Uterus (tissue), 4 donors: ENCODE results near the gene STK25. TPM values are rescaled to one million over a fixed set of nuclear protein-coding genes. Genes with fewer than 3 reads are reported as not detected.

Experiments used
- DNase-seq, 2 donors: peaks; one replicate each; pipeline ENCODE4 v3.0.0-alpha.2; 2019 to 2020
- H3K27ac ChIP-seq, 2 donors: fragments of 200-600 bp; sonication (generic); 1 replicate in 1 of 2; 2 replicates in 1 of 2; pipeline ENCODE4 v1.5.1; 2016 to 2018
- H3K27me3 ChIP-seq, 2 donors: fragments of 200-600 bp; sonication (generic); one replicate each; pipeline ENCODE4 v1.5.1; 2018 to 2019; ENCODE audit warnings: control low read depth in 1 of 2
- H3K36me3 ChIP-seq, 2 donors: fragments of 200-600 bp; sonication (generic); one replicate each; pipeline ENCODE4 v1.5.1; 2019; ENCODE audit warnings: control low read depth in 1 of 2
- H3K4me1 ChIP-seq, 2 donors: fragments of 200-600 bp; sonication (generic); one replicate each; pipeline ENCODE4 v1.5.1; 2018 to 2019; ENCODE audit warnings: control low read depth in 1 of 2
- H3K4me3 ChIP-seq, 2 donors: fragments of 200-600 bp; sonication (generic); 1 replicate in 1 of 2; 2 replicates in 1 of 2; pipeline ENCODE4 v1.5.1; 2018 to 2019; ENCODE audit warnings: mild to moderate bottlenecking in 1 of 2
- H3K9me3 ChIP-seq, 2 donors: fragments of 200-600 bp; sonication (generic); one replicate each; pipeline ENCODE4 v1.5.1; 2019; ENCODE audit warnings: control low read depth in 1 of 2
- POLR2A ChIP-seq, 2 donors: fragments of 450-650 bp; IDR thresholded peaks; one replicate each; pipeline ENCODE4 v1.6.1; 2016; ENCODE audit warnings: antibody characterized with exemption in 2 of 2, mild to moderate bottlenecking in 1 of 2, moderate library complexity in 1 of 2
- intact Hi-C: fragments of 100-400 bp; cut with DNase I; formaldehyde crosslinking; loops from one replicate; pipeline ENCODE4 v1.15.1; 2023; ENCODE audit warnings: low total_unique reads
- total RNA-seq, 4 donors: library from RNA; depleted of rRNA in 3 of 4; stranded (reverse); fragments of >200 nt in 3 of 4; gene quantifications; one replicate each; pipeline versions ENCODE4 v1.1.0 to v1.2.4, GENCODE V29; 2014 to 2023
- TF ChIP-seq, protein P1 (sequence below), 4 experiments: fragments of 200-600 bp in 2 of 4; fragments of 450-650 bp in 2 of 4; sonication (generic) in 2 of 4; IDR thresholded peaks; one replicate each; pipeline ENCODE4 v1.5.1; 2016 to 2019; ENCODE audit warnings: antibody characterized with exemption in 4 of 4, mild to moderate bottlenecking in 2 of 4, moderate library complexity in 1 of 4
- donor health status: DM: yes; HTN: yes; CAD: no.

STK25 gene
- total RNA-seq, 4 donors from 2014 or later: 77.6 to 191 (median 165) TPM

DNA sequence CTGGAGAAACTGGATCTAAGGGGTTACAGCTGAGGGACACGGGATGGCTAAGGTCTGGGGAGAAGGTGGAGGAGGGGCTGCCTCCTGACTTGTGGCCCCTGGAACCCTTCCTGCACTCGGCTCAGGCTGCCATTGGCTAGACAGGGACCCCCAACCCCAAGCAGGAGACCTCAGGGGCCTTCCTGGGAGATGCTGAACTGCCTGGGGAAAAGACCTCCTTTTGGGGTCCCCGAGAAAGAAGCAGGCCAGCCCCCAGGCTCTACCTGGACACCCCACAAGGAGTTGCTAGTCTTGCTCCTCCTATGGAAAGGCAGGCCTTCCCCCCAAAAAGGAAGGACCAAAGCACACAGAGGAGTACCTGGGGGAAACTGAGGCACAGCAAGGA is 40.1 kb upstream of the STK25 start:
- H3K4me1 ChIP-seq: peaks cover 0 to 14% of the 10 kb centered on the region in 2 donors
- no peaks in the 10 kb centered on the region for H3K36me3 ChIP-seq
- H3K9me3 ChIP-seq: no peaks in the 10 kb centered on the region
- no peak overlapping the region for H3K4me3 ChIP-seq
- intact Hi-C loops: no loop called here
- no peak for DNase-seq
- H3K27ac ChIP-seq: no peak overlapping the region
- TF ChIP-seq POLR2A (IDR thresholded peaks at IDR 0.05): no peak
- TF ChIP-seq, protein P1, sequence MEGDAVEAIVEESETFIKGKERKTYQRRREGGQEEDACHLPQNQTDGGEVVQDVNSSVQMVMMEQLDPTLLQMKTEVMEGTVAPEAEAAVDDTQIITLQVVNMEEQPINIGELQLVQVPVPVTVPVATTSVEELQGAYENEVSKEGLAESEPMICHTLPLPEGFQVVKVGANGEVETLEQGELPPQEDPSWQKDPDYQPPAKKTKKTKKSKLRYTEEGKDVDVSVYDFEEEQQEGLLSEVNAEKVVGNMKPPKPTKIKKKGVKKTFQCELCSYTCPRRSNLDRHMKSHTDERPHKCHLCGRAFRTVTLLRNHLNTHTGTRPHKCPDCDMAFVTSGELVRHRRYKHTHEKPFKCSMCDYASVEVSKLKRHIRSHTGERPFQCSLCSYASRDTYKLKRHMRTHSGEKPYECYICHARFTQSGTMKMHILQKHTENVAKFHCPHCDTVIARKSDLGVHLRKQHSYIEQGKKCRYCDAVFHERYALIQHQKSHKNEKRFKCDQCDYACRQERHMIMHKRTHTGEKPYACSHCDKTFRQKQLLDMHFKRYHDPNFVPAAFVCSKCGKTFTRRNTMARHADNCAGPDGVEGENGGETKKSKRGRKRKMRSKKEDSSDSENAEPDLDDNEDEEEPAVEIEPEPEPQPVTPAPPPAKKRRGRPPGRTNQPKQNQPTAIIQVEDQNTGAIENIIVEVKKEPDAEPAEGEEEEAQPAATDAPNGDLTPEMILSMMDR (IDR thresholded peaks at IDR 0.05): no peak
- H3K27me3 ChIP-seq: no peaks in the 10 kb centered on the region

DNA sequence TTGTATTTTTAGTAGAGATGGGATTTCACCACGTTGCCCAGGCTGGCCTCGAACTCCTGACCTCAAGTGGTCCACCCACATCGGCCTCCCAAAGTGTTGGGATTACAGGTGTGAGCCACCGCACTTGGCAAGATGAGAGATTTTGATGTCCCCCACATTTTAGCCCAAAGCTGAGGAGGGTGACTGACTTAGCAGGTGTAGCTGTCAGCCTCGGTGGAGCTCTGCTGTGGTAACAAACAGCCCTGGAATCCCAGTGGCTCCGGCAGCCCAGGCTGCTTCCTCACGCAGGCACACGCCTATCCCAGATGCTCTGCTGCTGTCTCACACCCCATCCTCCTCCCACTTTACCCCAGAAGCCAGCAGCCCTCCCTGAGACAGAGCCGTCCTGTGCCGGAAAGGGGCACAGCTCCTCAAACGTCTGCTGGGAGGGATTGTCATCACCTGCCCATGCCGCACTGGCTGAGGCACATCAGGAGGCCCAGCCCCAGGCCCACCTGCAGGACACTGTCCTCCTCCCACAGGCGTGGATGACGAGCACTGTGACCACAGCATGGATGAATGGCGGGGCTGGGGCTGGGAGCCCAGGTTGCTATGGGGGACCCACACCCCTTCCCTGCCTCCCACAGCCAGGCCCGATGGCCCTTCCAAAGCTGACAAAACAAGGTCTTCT is 39.5 kb upstream of the STK25 start:
- Histone ChIP-seq H3K27me3 (no peaks in the 10 kb centered on the region), H3K36me3 (no peaks in the 10 kb centered on the region), H3K9me3 (no peaks in the 10 kb centered on the region), H3K4me3 (no peak overlapping the region), H3K4me1 (peaks cover 0 to 14% of the 10 kb centered on the region in 2 donors), H3K27ac (peak overlapping the region; percentile 53 to 60)
- DNase-seq: no peak
- TF ChIP-seq, protein P1 (IDR thresholded peaks at IDR 0.05): no peak
- TF ChIP-seq POLR2A (IDR thresholded peaks at IDR 0.05): no peak
- intact Hi-C loops: no loop called here

DNA sequence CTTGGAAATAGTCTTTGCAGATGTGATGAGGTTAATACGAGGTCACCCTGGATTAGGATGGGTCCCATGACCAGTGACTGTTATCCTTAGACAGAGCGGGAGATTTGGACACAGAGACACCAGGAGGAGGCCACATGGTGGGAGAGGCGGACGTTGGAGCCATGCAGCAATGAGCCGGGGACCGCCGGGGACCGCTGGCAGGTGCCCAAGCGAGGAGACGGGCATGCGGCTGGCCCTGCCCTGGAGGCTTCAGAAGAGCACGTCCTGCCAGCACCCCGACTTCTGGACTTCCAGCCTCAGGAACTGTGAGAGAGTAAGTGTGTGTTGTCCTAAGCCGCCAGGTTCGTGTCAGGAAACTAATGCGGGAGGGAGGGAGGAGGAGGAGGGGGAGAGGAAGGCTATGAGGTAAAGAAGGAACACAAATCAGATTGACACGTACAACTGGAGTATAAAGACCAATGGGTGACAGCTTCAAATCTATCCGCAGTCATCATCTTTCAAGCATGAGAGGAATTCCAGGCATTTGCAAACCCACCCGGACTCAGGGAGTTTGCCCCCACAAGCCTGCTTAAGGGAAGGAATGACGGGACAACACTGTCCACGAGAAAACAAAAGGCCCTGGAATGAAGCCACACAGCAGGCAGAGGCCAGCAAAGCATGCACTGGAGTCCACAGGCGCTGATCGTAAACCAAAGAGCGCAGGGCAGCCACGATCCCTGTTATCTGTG is 38.6 kb upstream of the STK25 start:
- Histone ChIP-seq H3K4me1 (peaks cover 0 to 14% of the 10 kb centered on the region in 2 donors), H3K27me3 (no peaks in the 10 kb centered on the region), H3K36me3 (no peaks in the 10 kb centered on the region), H3K9me3 (no peaks in the 10 kb centered on the region), H3K27ac (peak overlapping the region; percentile 53 to 60), H3K4me3 (no peak overlapping the region)
- intact Hi-C loops: no loop called here
- TF ChIP-seq POLR2A (IDR thresholded peaks at IDR 0.05): no peak
- TF ChIP-seq, protein P1 (IDR thresholded peaks at IDR 0.05): peak in 1 of 4 experiments; percentile 2
- peak in 1 of 2 donors; percentile 56 for DNase-seq

DNA sequence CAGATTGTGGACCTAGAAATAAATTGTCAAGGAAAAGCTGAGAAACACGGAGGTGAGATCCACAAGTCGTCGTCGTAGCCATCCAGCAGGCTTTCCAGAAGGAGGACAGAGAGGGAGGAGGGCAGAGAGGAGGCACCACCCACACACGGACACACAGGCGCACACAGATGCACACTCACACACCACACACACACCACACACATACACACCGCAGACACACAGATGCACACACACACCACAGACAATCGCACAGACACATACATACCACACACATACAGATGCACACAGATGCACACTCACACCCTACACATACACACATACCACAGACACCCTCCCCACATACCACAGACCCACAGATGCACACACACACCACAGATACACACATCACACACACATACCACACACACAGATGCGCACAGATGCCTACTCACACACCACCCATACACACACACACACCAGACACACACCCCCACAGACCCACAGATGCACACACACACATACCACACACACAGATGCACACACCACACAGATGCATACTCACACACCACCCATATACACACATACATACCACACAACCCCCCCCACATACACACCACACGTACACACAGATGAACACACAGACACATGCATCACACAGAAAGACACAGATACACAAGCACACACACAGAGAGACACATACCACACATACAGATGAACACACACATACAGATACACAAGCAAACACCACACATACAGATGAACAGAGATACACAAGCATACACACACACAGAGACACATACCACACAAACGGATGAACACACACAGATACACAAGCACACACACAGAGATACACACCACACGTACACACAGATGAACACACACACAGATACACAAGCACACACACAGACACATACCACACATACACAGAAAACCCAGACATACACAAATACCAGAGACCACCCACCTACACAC is 37.4 kb upstream of the STK25 start:
- H3K9me3 ChIP-seq: no peaks in the 10 kb centered on the region
- intact Hi-C loops: no loop called here
- no peaks in the 10 kb centered on the region for H3K27me3 ChIP-seq
- no peaks in the 10 kb centered on the region for H3K36me3 ChIP-seq
- H3K27ac ChIP-seq: no peak overlapping the region
- H3K4me1 ChIP-seq: peaks cover 0 to 21% of the 10 kb centered on the region in 2 donors
- DNase-seq: no peak
- no peak for TF ChIP-seq POLR2A (IDR thresholded peaks at IDR 0.05)
- TF ChIP-seq, protein P1 (IDR thresholded peaks at IDR 0.05): no peak
- H3K4me3 ChIP-seq: no peak overlapping the region
